ENCODE measurements around the gene TRIM5.
"Not testable (repeated sequence)": the region's sequence is repeated elsewhere in the genome, so short reads cannot be mapped to it uniquely, and the experiment has no call there.

Gene TRIM5, protein sequence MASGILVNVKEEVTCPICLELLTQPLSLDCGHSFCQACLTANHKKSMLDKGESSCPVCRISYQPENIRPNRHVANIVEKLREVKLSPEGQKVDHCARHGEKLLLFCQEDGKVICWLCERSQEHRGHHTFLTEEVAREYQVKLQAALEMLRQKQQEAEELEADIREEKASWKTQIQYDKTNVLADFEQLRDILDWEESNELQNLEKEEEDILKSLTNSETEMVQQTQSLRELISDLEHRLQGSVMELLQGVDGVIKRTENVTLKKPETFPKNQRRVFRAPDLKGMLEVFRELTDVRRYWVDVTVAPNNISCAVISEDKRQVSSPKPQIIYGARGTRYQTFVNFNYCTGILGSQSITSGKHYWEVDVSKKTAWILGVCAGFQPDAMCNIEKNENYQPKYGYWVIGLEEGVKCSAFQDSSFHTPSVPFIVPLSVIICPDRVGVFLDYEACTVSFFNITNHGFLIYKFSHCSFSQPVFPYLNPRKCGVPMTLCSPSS

DNA sequence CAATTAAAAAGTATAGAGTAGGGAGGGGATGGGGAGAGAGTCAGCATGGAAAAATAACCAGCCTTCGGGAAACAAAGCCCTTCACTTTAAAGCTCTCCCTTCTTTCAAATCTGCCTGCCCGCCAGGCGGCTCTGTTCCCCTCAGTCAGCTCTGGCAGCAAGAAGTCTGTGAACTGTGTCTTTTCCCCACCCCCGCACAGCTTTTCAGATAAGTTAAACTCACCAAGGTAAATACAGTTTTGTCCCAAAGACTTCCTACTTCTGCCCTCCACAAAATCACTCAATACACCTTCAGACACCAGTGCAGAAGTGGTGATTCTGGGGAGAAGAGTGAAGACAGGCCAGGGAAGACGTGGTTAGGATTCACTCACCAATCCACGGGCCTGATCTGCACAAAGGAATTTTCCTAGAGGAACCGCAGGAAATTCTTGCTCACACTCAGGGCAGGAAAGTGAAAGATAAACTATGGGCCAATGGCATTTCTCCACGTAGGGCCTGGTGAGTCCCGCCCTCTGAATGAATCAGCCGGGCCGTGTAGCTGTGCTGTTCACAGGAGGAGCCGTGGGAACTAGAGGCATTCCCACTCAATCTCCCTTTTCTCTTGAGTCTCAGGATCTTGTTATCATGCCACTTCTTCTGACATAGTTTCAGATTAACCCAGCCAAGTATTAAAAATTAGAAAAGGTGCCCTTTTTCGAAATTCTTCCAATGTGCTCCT lies at the start of gene TRIM5:
Gene TRIM5 (minus strand): TSS at position 429 of the 717 bp plus-strand sequence. CDS start 4,897 bp downstream, outside the sequence.
- peak; percentile 94 for DNase-seq (ENCODE audit: low spot score)

DNA sequence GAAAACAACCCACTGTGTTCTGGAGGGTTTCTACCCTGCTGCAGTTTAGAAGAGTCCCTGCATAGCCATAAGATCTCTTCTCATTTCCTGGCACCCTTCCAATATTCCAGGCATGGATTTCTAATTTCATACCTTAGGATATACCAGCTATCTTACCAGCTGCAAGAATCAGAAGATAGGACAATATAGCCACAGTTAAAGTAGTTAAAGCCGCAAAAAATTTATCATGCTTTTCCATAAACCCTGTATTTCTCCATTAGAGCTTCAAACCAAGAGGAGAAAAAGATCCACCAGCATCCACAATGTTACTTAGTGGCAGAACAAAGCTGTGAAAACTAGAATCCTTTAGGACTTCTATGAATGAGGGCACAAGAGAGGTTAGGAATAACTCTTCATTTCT lies 42.8 kb upstream of the TRIM5 start:
- DNase-seq (ENCODE audit: low spot score), result no peak

DNA sequence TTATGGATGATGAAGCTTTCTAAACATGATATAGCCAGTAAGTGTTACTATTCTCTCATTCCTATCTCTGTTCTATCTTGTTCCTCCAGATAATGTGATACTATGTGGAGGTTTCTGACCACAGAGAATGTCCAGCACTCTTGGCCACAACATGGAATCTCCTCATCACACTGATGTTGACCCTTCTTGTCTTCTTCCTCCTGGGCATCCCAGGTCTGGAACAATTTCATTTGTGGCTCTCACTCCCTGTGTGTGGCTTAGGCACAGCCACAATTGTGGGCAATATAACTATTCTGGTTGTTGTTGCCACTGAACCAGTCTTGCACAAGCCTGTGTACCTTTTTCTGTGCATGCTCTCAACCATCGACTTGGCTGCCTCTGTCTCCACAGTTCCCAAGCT lies 41.5 kb upstream of the TRIM5 start:
- no peak for DNase-seq (ENCODE audit: low spot score)

DNA sequence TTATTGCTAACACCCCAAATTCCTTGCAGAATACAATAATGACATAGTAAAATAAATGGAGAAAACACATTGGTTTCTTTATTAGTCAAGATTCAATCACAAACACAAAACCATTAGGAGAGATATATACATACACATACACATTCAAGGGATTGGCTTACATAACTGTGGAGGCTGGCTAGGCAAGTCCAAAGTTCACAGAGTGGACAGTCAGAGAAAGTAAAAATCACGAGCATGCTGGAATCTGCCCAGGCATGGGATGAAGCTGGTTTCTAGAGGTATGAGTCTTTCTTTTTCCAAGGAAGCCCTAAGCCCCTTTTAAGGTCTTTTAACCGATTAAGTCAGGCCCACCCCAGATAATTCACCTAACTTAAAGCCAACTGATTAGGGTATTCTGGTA lies 37.7 kb upstream of the TRIM5 start:
- no peak for DNase-seq (ENCODE audit: low spot score)

DNA sequence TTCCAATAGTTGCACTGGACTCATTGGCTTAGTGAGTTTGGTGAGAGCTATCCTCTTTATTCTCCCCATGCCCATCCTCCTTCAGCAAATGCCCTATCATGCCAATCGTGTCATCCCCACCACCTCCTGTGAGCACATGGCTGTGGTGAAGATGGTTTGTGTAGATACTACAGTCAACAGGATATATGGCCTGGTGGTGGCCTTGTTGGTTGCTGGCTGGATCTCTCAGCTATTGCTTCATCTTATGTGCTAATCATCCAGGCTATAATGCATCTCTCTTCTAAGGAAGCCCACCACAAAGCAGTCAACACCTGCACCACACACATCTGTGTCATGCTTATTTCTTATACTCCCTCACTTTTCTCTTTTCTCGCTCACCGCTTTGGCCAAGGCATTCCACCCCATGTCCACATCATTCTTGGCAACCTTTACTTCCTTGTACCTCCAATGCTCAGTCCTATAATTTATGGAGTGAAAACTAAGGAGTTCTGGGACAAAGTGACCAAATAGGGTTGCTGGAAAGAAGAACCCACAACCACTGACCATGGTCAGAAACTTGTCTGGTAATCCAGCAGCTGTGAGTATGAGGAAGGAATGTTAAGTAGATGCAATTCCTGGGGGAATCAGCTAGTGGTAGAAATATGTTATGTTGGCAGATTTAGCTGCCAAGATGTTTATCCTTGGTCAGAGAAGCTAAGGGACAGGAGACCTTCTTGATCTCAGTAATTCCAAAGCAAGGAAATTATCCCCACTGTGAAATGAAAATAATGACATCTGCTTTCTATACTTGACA lies 35.0 kb upstream of the TRIM5 start:
- peak; percentile 12 for DNase-seq (ENCODE audit: low spot score)

DNA sequence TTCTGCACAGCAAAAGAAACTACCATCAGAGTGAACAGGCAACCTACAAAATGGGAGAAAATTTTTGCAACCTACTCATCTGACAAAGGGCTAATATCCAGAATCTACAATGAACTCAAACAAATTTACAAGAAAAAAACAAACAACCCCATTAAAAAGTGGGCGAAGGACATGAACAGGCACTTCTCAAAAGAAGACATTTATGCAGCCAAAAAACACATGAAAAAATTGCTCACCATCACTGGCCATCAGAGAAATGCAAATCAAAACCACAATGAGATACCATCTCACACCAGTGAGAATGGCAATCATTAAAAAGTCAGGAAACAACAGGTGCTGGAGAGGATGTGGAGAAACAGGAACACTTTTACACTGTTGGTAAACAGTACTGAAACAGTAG lies 31.6 kb upstream of the TRIM5 start:
- DNase-seq (ENCODE audit: low spot score), result not testable (repeated sequence)

DNA sequence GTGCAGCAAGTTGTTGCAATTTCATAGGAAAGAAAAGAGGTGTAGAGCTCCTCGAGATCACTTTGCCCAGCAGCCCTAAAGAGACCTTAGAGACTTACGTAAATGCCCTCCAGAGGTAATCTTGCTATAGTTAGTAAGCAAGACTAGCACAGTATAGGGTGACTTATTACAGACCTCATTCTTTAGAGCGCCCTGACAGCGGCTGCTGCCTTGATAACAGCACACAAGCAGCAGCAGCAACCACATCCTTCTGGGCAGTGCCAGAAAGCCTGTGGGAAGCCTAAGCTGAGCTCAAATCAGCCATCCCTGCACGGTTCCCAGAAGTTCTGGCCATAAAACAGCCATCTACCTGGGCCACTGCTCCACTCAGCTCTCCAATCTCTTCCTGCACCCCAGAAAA lies 28.8 kb upstream of the TRIM5 start:
- no peak for DNase-seq (ENCODE audit: low spot score)

DNA sequence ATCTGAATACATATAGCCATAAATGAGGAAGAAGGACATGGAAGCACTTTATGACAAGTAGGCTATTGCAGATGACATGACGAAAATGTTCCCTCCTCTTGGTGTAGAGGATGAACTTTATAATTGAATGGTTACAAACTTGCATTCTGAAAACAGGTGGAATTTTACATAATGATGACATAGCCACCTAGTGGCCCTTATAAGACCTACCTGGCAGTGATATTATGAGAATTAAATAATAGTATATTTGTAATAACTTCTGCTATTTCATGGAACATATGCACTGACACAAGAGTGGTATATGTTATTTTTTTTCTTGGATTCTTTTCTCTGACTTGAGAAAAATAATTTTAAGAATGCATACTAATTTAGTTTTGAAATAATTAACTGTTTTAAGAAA lies 27.6 kb upstream of the TRIM5 start:
- no peak for DNase-seq (ENCODE audit: low spot score)

DNA sequence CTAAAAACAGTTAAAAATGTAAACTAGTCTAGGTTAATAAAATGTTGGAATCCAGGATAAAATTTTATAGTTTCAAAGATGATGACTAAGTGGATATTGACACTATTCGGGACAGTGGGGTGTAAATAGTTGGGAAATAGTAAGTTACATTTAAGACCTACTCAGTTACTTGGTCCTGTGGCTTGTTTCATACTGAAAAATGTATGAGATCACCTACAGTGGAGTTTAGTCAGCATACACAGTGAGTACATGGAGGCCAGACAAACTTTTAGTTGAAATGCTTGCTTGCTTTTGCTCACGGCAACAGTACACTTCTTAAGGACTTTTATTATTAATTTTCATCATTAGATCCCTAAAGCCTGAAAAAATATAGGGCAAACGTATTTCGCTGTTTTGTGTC lies 20.8 kb upstream of the TRIM5 start:
- DNase-seq (ENCODE audit: low spot score), result no peak

DNA sequence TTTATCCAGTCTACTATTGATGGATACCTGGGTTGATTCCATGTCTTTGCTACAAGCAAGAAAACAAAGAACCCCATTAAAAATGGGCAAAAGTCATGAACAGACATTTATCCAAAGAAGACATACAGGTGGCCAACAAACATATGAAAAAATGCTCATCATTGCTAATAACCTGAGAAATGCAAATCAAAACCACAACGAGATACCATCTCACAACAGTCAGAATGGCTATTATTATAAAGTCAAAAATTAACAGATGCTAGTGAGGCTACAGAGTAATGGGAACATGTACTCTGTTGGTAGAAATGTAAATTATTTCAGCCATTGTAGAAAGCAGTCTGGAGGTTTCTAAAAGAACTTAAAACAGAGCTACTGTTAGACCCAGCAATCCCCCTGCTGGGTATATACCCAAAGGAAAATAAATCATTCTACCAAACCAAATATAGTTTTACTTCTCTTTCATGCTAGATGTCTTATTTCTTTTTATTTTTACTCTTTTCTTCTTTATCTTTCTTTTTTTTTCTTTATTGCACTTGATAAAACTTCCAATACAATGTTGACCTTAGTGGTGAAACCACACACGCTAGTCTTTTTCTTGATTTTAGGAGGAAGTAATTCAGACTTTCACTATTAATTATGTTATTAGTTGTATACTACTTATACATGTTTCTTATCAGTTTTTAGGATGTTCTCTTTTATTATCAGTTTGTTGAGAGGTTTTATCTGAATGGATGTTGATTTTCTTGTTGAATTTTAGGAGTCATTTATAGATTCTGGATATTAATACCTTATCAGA lies 19.1 kb upstream of the TRIM5 start:
- no peak for DNase-seq (ENCODE audit: low spot score)

DNA sequence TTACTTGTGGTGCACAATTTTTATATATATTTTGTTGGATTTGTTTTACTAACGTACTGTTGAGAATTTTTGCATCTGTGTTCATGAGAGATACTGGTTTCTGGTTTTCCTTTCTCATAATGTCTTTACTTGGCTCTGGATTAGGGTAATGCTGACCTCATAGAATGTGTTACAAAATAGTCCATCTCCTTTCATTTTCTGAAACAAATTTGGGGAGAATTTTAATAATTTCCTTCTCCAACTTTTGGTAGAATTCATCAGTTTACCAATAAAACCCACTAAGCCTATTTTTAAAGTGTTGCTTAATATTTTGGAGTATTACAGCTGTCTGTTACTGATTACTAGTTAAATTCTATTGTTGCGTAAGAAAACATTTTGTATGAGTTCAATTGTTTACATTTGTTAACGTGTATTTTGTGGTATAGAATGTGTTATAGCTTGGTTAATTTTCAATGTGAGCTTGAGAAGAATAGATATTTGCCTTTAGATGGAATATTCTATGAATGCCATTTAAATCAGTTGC lies 16.2 kb upstream of the TRIM5 start:
- no peak for DNase-seq (ENCODE audit: low spot score)

DNA sequence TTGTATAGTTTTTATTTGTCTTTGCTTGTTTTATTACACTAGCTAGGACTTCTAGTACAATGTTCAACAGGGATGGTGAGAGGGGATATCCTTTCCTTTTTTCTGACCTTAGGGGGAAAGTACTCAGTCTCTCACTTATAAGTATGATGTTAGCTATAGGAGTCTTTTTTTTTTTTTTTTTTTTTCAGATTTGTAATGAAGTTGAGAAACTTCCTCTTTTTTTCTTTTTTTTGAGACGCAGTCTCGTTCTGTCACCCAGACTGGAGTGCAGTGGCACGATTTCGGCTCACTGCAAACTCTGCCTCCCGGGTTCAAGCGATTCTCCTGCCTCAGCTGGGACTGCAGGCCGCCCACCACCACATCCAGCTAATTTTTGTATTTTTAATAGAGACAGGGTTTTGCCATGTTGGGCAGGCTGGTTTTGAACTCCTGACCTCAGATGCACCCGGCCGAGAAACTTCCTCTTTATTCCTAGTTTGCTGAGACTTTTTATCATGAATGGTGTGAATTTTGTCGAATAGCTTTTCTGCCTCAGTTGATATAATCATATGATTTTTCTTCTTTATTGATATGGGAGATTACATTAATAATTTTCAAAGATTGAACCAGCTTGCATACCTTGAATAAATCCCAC lies 15.7 kb upstream of the TRIM5 start:
- DNase-seq (ENCODE audit: low spot score), result no peak

DNA sequence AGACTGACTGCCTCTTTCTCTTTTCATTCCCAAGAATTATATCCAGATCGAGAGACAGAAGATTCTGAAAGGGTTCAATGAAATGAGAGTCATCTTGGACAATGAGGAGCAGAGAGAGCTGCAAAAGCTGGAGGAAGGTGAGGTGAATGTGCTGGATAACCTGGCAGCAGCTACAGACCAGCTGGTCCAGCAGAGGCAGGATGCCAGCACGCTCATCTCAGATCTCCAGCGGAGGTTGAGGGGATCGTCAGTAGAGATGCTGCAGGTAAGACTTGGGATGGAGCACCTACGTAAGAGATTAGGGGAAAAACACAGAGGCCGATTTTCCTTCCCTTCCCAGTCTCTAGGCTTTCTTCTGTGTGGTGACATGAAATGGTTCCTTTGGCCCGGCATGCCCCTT lies 13.4 kb upstream of the TRIM5 start:
- no peak for DNase-seq (ENCODE audit: low spot score)

DNA sequence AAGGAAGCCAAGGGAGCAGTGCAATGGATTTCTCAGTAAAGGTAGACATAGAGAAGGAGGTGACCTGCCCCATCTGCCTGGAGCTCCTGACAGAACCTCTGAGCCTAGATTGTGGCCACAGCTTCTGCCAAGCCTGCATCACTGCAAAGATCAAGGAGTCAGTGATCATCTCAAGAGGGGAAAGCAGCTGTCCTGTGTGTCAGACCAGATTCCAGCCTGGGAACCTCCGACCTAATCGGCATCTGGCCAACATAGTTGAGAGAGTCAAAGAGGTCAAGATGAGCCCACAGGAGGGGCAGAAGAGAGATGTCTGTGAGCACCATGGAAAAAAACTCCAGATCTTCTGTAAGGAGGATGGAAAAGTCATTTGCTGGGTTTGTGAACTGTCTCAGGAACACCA lies 11.3 kb upstream of the TRIM5 start:
- DNase-seq (ENCODE audit: low spot score), result no peak

DNA sequence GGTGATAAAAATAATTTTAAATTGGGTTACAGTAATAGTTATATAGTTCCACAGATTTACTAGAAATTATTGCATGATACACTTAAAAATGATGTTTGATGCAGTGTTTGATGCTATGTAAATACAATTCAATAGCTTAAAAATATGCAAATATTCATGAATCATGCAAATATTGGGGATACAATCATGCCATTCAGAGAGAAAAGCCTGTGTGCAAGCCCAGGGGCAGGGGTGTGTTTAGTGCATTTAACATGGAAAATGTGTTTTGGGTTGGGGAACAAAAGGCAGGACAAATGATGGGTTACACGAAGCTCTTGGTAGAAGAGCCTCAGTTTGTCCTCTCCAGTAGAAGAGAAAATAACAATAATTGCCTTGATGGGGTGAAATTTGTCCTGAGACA lies 10.7 kb upstream of the TRIM5 start:
- DNase-seq (ENCODE audit: low spot score), result no peak

DNA sequence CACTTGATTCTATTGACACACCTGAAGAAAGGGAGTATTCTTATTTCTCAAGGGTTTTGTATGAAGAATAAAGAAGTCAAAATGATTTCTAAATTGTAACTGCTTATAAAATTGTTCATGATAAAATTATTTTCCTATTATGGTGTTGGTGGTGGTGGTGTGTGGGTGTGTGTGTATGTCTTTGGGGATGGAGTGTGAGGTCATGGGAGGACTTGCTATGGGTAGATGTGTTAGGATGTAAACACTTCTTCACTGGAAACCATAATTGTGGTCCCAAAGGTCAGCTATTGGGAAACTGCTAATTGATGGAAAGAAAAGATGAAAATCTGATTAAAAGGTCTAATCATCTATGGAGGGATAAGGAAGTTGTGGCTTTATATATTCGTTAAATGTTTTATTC lies 9.8 kb upstream of the TRIM5 start:
- no peak for DNase-seq (ENCODE audit: low spot score)

DNA sequence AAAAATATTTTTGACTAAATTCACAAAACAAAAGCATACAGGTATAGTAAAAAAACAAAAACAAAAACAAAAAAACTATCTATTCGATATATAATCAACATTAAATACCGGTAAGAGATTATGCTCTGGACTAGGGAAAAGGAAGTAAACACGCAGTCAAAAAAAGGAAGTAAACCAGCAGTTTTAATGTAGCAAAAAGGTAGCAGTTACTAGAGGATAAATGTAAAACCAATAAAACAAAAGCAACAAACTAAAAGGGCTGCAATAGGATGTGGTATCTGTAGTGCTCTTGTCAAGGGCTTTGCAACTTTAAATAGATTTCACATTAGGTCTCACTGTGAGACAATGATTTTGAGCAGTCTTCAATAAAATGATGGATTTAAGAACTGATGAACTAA lies 7.1 kb upstream of the TRIM5 start:
- no peak for DNase-seq (ENCODE audit: low spot score)

DNA sequence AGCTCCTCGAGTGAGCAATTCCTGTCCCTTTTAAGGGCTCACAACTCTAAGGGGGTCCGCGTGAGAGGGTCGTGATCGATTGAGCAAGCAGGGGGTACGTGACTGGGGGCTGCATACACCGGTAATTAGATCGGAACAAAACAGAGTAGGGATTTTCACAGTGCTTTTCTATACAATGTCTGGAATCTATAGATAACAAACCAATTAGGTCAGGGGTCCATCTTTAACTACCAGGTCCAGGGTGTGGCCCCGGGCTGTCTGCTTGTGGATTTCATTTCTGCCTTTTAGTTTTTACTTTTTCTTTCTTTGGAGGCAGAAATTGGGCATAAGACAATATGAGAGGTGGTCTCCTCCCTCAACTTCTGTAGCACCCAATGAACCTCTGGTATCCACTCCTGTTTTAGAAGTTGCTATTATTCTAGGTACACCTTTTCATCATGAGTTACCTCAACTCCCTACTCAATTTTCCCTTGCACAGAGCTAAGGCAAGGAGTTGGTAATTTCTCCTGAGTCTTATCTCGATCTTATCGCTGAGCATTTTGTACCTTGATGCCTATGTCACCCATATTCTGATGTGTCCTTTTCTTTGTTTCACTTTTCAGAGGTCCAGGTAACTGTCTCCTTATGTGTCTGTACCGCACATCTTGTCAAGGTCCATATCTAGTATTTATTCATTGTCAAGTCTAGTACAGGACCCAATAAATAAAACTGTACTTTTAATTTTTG lies 6.5 kb upstream of the TRIM5 start:
- not testable (repeated sequence) for DNase-seq (ENCODE audit: low spot score)

DNA sequence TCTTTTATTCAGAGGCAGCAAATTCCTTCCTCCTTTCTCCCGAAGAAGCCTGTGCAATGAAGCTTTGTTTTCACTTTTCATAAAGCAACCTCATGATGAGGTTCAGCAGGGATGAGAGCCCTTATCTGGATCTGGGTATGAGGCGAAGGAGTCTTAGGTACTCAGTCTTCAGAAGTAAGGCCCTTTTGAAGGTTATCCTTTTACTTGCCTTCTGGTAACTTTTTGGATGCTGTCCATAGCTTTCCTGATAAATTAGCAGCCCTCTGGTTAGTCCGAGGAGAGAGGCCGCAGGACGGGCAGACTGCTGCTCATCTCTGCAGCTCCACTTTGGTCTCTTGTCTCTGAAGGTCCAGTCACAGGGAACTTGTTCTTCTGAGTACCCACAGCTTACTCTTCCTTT lies 5.9 kb upstream of the TRIM5 start:
- DNase-seq (ENCODE audit: low spot score), result no peak

DNA sequence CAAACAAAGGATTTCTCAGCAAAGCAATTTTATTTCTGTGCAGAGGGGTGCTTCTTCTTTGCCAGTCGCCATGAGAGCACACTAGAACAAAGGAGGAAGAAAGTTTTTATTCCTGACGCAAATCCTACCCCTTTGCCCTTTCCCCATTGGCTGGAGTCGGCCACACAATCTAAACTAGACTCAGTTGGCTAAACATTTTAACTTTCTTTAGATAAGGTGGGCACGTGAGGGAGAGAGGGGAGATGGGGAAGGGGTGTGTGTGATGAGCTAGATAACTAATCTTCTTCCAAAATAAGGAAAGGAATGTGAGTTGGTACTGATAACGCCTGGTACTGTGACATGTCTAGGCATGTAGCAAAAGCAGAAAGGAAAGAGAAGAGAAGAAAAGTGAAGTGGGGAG lies 5.3 kb upstream of the TRIM5 start:
- peak; percentile 36 for DNase-seq (ENCODE audit: low spot score)
